HUES48 (cell line): ENCODE measurements around the gene ADAM12.

ENCODE experiments used
- H3K27ac ChIP-seq: one replicate; pipeline ENCODE4 v1.7.0; 2013; ENCODE audit warnings: low read depth, low read length, inconsistent platforms
- H3K27me3 ChIP-seq: 2 replicates; pipeline ENCODE4 v1.6.1; 2013; ENCODE audit warnings: mild to moderate bottlenecking, low read length; ENCODE audit not compliant: control insufficient read depth, insufficient read depth
- H3K36me3 ChIP-seq: 2 replicates; pipeline ENCODE4 v1.6.1; 2013; ENCODE audit warnings: low read length; ENCODE audit not compliant: control insufficient read depth, insufficient read depth
- H3K4me1 ChIP-seq: 2 replicates; pipeline ENCODE4 v1.6.1; 2013; ENCODE audit warnings: mild to moderate bottlenecking, low read length; ENCODE audit not compliant: control insufficient read depth, insufficient read depth
- H3K4me3 ChIP-seq: 2 replicates; pipeline ENCODE4 v1.5.1; 2013; ENCODE audit warnings: mild to moderate bottlenecking, low read depth, low read length
- H3K9ac ChIP-seq: 2 replicates; pipeline ENCODE4 v1.6.1; 2013; ENCODE audit warnings: mild to moderate bottlenecking, low read depth, low read length, moderate library complexity
- H3K9me3 ChIP-seq: 2 replicates; pipeline ENCODE4 v1.6.1; 2013; ENCODE audit warnings: low read length; ENCODE audit not compliant: control insufficient read depth, insufficient read depth

The ADAM12 gene

GRCh38 chr10:126230587-126230986 lies 157.7 kb downstream of the ADAM12 start:
- Histone ChIP-seq H3K4me1 (peaks cover 8% of the 10 kb centered on the region; the same call in 1 of the 2 replicates), H3K36me3 (no peaks in the 10 kb centered on the region), H3K9me3 (no peaks in the 10 kb centered on the region), H3K27me3 (no peaks in the 10 kb centered on the region), H3K27ac (no peak overlapping the region), H3K9ac (no peak overlapping the region), H3K4me3 (no peak overlapping the region)

- H3K4me1 ChIP-seq = peaks cover 10% of the 10 kb centered on the region; the same call in 1 of the 2 replicates
- no peaks in the 10 kb centered on the region for H3K36me3 ChIP-seq
- no peaks in the 10 kb centered on the region for H3K27me3 ChIP-seq
- H3K27ac ChIP-seq = no peak overlapping the region
- H3K4me3 ChIP-seq = no peak overlapping the region
- H3K9ac ChIP-seq = no peak overlapping the region
- no peaks in the 10 kb centered on the region for H3K9me3 ChIP-seq
These were observed 158.6 kb downstream of the ADAM12 start for GRCh38 chr10:126229686-126230085.

DNA sequence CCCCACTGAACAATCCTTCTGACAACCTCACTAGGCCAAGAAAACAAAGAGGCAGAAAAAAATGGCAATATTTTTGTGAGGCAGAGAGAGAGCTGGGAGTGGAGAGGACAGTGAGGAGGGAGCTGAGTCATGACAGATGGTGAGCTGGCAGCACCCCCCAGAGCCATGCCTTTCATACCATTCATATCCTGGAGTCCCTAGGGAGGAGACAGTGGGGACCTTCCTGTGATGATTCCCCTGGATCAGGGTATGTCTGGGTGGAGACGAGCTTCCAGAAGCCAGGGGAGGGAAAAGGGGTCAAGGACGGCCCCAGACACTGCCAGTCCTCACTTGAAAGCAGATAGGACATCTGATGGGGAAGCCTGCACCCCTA lies 160.5 kb downstream of the ADAM12 start:
- Histone ChIP-seq H3K27me3 (no peaks in the 10 kb centered on the region), H3K36me3 (no peaks in the 10 kb centered on the region), H3K27ac (no peak overlapping the region), H3K4me3 (no peak overlapping the region), H3K4me1 (peaks cover 11% of the 10 kb centered on the region; the same call in 1 of the 2 replicates), H3K9ac (no peak overlapping the region), H3K9me3 (no peaks in the 10 kb centered on the region)

DNA sequence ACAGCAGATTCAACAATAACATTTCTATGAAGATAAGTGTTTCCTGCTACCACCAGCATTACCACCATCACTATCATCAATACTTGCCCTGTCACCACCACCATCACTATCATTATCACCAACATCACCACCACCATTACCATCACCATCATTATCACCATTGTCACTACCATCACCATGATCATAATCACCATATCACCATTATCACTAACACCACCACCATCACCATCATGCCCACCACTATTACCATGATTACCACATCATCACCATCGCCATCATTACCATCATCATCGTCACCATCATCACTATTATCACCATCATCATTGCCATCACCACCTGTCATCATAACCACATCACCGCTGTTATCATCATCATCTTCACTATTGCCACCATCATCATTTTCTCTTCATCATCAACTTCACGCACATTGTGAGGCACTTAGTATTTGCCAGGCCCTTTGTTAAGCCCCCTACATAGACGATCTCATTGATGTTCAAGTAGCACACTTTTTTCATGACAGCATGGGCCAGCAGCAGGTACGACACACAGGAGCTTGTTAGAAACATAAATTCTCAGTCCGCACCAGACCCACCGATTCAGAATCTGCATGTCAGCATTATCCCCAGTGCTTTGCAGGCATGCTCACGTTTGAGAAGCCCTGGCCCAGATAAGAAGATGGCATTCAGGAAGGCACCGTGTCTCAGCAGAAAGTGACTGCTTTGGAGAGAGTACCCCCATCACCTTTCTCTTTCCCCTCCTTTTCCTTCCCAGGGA lies 161.1 kb downstream of the ADAM12 start:
- no peaks in the 10 kb centered on the region for H3K9me3 ChIP-seq
- no peak overlapping the region for H3K9ac ChIP-seq
- no peak overlapping the region for H3K27ac ChIP-seq
- peaks cover 11% of the 10 kb centered on the region; the same call in 1 of the 2 replicates for H3K4me1 ChIP-seq
- no peaks in the 10 kb centered on the region for H3K36me3 ChIP-seq
- no peak overlapping the region for H3K4me3 ChIP-seq
- H3K27me3 ChIP-seq = no peaks in the 10 kb centered on the region

DNA sequence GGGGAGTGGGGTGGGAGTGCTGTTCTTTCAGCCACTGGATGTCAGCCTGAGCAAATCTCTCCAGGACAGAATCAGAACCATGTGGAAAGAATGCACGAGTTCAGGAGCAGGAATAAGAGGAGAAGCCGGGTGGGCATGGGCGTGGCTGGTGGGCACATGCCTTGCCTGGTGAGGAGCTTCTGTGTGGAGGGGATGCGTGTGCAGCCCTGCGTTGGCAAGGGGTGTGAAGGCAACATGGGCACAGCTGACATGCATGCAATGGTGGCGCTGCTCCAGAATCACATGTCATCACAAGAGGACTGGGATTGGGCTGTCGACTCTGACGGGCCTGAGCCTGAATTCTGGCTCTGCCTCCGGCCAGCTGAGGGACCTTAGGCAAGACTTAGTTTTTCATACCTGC lies 162.1 kb downstream of the ADAM12 start:
- H3K4me1 ChIP-seq = peaks cover 11% of the 10 kb centered on the region; the same call in 1 of the 2 replicates

GRCh38 chr10:126225672-126226008 lies 162.6 kb downstream of the ADAM12 start:
- Histone ChIP-seq H3K9me3 (no peaks in the 10 kb centered on the region), H3K36me3 (no peaks in the 10 kb centered on the region), H3K27ac (no peak overlapping the region), H3K4me1 (peaks cover 11% of the 10 kb centered on the region; the same call in 1 of the 2 replicates), H3K27me3 (no peaks in the 10 kb centered on the region), H3K4me3 (no peak overlapping the region), H3K9ac (no peak overlapping the region)

More for the DNA sequence above, 162.1 kb downstream of the ADAM12 start:
- Histone ChIP-seq H3K4me3 (no peak overlapping the region), H3K9me3 (no peaks in the 10 kb centered on the region), H3K9ac (no peak overlapping the region), H3K36me3 (no peaks in the 10 kb centered on the region), H3K27ac (no peak overlapping the region), H3K27me3 (no peaks in the 10 kb centered on the region)

DNA sequence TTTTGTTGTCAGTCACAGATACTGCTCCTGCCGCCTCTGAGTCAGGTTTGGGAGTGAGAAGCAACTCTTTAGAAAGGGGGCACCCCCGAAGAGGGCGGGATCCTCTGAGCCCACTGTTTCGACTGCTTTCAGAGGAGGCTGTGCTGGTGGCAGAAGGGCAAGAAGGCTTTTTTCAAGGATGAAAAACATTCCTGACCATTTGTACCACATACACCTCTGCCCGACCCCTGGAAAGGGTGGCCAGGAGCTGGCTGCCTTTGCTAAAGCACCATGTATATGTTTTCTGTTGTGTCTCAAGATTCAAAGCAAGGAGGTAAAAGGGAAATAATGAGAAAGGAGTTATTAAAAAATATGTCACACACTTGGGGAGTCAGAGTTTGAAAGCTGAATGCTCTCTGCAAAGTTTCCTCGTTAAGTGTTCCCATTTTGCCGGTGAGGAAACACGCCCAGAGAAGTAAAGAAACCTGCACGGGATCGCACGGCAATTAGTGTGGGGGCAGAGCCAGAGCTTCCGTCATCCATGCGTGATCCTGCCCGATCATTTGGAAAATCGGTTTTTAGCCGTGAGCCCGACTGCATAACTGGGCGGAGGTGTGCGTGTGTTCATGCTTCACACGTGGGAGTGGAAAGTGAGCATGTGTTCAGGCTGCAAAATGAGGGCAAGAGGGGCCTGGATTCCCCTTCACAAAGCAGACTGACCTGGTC lies 163.2 kb downstream of the ADAM12 start:
- Histone ChIP-seq H3K36me3 (no peaks in the 10 kb centered on the region), H3K9ac (no peak overlapping the region), H3K27me3 (no peaks in the 10 kb centered on the region), H3K4me3 (no peak overlapping the region), H3K27ac (no peak overlapping the region), H3K9me3 (no peaks in the 10 kb centered on the region), H3K4me1 (peaks cover 11% of the 10 kb centered on the region; the same call in 1 of the 2 replicates)

- peaks cover 5% of the 10 kb centered on the region; the same call in 1 of the 2 replicates for H3K4me1 ChIP-seq
- H3K4me3 ChIP-seq = no peak overlapping the region
- H3K9ac ChIP-seq = no peak overlapping the region
- H3K9me3 ChIP-seq = no peaks in the 10 kb centered on the region
- H3K27ac ChIP-seq = no peak overlapping the region
- H3K27me3 ChIP-seq = no peaks in the 10 kb centered on the region
- H3K36me3 ChIP-seq = no peaks in the 10 kb centered on the region
These were observed 164.7 kb downstream of the ADAM12 start for GRCh38 chr10:126223512-126224067.

DNA sequence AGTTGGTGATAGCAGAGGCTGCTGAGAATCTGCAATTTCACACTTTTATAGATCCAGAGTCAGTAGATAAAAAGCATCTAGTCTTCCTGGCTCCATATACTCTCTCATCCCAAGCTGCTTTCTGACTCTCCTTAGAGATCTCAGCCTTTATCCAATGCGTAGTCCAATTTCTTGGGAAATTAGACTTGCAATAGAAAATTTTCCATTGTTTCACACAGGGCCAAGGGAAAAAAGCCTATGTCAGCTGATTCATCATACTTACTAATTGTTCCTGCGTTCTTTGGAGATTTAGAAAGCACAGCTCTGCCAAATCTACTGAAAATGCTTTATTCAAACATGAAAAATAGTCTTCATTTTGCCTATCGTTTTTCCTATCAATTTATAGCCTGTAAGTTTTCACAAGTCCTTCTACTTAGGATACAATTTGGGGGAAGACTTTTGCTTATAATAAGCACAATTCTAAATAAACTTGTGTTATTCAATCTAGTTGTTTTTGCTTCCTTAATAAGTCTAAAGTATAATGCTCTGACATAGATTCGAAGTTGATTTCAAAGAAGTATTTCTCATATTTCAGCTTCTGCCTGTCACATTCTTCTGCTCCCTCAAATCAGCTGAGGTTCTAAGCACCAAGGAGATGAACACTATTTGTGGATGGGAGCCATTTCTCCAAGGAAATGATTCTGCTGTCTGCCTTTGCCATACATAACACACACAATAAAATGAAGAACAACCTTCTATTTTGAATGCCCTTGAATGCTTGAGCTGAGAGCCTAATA lies 165.4 kb downstream of the ADAM12 start:
- H3K27me3 ChIP-seq = no peaks in the 10 kb centered on the region
- no peak overlapping the region for H3K9ac ChIP-seq
- no peak overlapping the region for H3K27ac ChIP-seq
- H3K36me3 ChIP-seq = no peaks in the 10 kb centered on the region
- no peaks in the 10 kb centered on the region for H3K9me3 ChIP-seq
- no peak overlapping the region for H3K4me3 ChIP-seq
- H3K4me1 ChIP-seq = 0 out of 2 replicates have a peak, but pooled peaks cover 3% of the 10 kb centered on the region

DNA sequence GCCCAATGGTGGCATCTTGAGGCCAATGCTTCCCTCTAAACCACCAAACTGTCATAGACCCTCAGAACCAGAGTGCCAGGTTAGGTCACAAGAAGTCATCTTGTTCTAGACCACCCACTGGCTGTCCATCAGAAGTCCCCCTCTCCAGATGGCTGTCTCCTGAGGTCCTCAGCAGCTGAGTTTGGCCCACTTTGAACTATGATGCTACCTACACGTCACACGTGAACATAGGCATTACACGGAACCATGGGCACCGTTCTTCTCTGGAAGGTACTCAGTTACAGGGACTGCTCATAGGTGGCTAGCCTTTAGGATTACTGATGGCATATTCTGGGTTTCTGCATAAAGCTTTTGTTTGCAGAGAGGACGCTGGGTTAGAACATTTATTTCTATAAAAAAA lies 166.4 kb downstream of the ADAM12 start:
- no peak overlapping the region for H3K4me3 ChIP-seq
- no peaks in the 10 kb centered on the region for H3K27me3 ChIP-seq
- no peak overlapping the region for H3K27ac ChIP-seq
- H3K9ac ChIP-seq = no peak overlapping the region
- no peaks in the 10 kb centered on the region for H3K36me3 ChIP-seq
- H3K4me1 ChIP-seq = 0 out of 2 replicates have a peak, but pooled peaks cover 3% of the 10 kb centered on the region
- H3K9me3 ChIP-seq = no peaks in the 10 kb centered on the region
